ENCODE results near the gene APRT. TPM values are rescaled to one million over a fixed set of nuclear protein-coding genes. Genes with fewer than 3 reads are reported as not detected.

APRT gene
- total and polyA plus RNA-seq, 9 of the 15 experiments (the other 6 are each of a cell fraction or from before 2014, with no cell fraction given), result 41.7 to 409 (median 146) TPM

- TF ChIP-seq RBM25 (IDR thresholded peaks at IDR 0.05; ENCODE audit: low read depth, low read length, severe bottlenecking) (peak; percentile 36), SMAD3 (CRISPR knock-in tag; conservative IDR thresholded peaks at IDR 0.05) (no peak), HSF4 (CRISPR knock-in tag; IDR thresholded peaks at IDR 0.05; ENCODE audit: borderline replicate concordance) (no peak), TCF7 (IDR thresholded peaks at IDR 0.05; ENCODE audit: borderline replicate concordance) (no peak), L3MBTL2 (IDR thresholded peaks at IDR 0.05) (peak; percentile 84)
Observed at GRCh38 chr16:88798772-88799455, 12.8 kb downstream of the APRT start (continued).

GRCh38 chr16:88798073-88798472, 13.7 kb downstream of the APRT start:
- peaks cover 3% of the 10 kb centered on the region; the same call in 2 of the 3 replicates for H3K36me3 ChIP-seq (ENCODE audit: control insufficient read depth, insufficient read depth, low read length)
- 79% methylated on average over 4 of the region's 4 CpGs for WGBS (ENCODE audit: insufficient coverage, low coverage, missing lambda C conversion rate)
- ATAC-seq, result no peak
- H2AFZ ChIP-seq (ENCODE audit: low read depth, low read length), result no peak overlapping the region
- H3K9me3 ChIP-seq (replicated peaks; ENCODE audit: control insufficient read depth, insufficient read depth, low read depth, low read length), result no peaks in the 10 kb centered on the region; the same call in 1 of the 2 replicates
- peaks cover 27% of the 10 kb centered on the region for H3K79me2 ChIP-seq (ENCODE audit: control insufficient read depth, insufficient read depth, low read length)
- H3K9ac ChIP-seq (ENCODE audit: insufficient read depth in 1 of 2, low read depth in 2 of 2, low read length in 2 of 2), result no peak overlapping the region
- BruUV-seq (replicated peaks), result no TSS peak
- no peak for DNase-seq (ENCODE audit: extremely low read depth in 1 of 4, low spot score in 3 of 4)
- no peak overlapping the region for H3K27ac ChIP-seq (ENCODE audit: extremely low read depth, low read depth, low read length)
- no peaks in the 10 kb centered on the region for H3K9me1 ChIP-seq (ENCODE audit: control insufficient read depth, insufficient read depth, low read length)
- no peaks in the 10 kb centered on the region for H3K27me3 ChIP-seq (ENCODE audit: control insufficient read depth in 2 of 2, insufficient read depth in 2 of 2, low read length in 2 of 2)
- in situ Hi-C loops (cut with MboI), result no loop called here
- ChIA-PET CTCF (ENCODE audit: low intra/inter-chr PET ratio) (no interaction called here), POLR2A (interaction anchor here (0.6 to 1.6 kb wide), 2 partner anchors 17 to 147 kb away, joined by 4 read pairs; no protein-coding TSS in a partner anchor)
- H3K4me1 ChIP-seq (replicated peaks in 1 of 2; ENCODE audit: control insufficient read depth in 2 of 2, insufficient read depth in 2 of 2, low read length in 2 of 2), result peaks cover 29 to 45% of the 10 kb centered on the region in 2 experiments
- no peak for FAIRE-seq
- intact Hi-C loops (cut with micrococcal nuclease), result no loop called here
- no peaks in the 10 kb centered on the region for H4K20me1 ChIP-seq (replicated peaks; ENCODE audit: control insufficient read depth, insufficient read depth, low read length)
- H3K4me3 ChIP-seq, result no peak overlapping the region
- H3K4me2 ChIP-seq (ENCODE audit: insufficient read depth, low read length), result no peak overlapping the region
- TF ChIP-seq NKRF (IDR thresholded peaks at IDR 0.05; ENCODE audit: borderline replicate concordance), result peak; percentile 29; the same call in 1 of the 2 replicates
- TF ChIP-seq HBP1 (CRISPR knock-in tag; IDR thresholded peaks at IDR 0.05), result 0 out of 2 replicates have a peak, but pooled peaks have one; percentile 58
- TF ChIP-seq ZNF316 (IDR thresholded peaks at IDR 0.05), result peak; percentile 9; the same call in 1 of the 2 replicates
- no peak for TF ChIP-seq TCF3 (CRISPR knock-in tag; IDR thresholded peaks at IDR 0.05)
- TF ChIP-seq SMARCA5 (IDR thresholded peaks at IDR 0.05), result 0 out of 2 replicates have a peak, but pooled peaks have one; percentile 42
- TF ChIP-seq E2F5 (CRISPR knock-in tag; IDR thresholded peaks at IDR 0.05), result no peak
- TF ChIP-seq YBX1 (IDR thresholded peaks at IDR 0.05), result 0 out of 2 replicates have a peak, but pooled peaks have one; percentile 18
- 0 out of 2 replicates have a peak, but pooled peaks have one; percentile 35 for TF ChIP-seq GATAD2A (IDR thresholded peaks at IDR 0.05)
- TF ChIP-seq HDGF (IDR thresholded peaks at IDR 0.05), result peak; percentile 90
- 0 out of 2 replicates have a peak, but pooled peaks have one; percentile 60 for TF ChIP-seq ZBTB26 (CRISPR knock-in tag; IDR thresholded peaks at IDR 0.05)
- peak; percentile 68 to 70 for TF ChIP-seq KDM1A (IDR thresholded peaks at IDR 0.05)
- peak in 1 of 2 experiments; percentile 79; a peak in 2 of 4 replicates for TF ChIP-seq HDAC1 (IDR thresholded peaks at IDR 0.05)
